ENCODE data around the gene TBC1D9B.

DNA sequence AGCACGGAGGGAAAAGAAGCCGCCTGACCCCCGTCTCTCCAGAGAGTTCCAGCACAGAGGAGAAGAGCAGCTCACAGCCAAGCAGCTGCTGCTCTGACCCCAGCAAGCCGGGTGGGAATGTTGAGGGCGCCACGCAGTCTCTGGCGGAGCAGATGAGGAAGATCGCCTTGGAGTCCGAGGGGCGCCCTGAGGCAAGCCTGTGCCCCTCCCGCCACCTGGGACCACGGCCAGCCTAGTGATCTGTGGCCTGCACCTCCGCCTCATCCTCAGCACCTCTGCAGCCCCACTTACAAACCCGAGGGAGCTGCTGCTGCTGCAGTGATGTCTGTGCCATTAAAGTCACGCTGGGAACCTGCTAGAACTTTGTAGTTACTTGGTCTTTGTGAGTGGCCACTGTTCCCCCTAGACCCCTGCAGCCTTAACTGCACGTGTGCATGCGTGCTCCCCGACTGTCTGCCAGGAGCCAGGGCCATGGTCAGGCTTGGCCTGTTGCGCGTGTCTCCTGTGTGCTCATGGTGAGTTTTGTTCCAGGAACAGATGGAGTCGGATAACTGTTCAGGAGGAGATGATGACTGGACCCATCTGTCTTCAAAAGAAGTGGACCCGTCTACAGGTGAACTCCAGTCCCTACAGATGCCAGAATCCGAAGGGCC lies 74.5 kb downstream of the TBC1D9B start:
- TF ChIP-seq, protein P1, sequence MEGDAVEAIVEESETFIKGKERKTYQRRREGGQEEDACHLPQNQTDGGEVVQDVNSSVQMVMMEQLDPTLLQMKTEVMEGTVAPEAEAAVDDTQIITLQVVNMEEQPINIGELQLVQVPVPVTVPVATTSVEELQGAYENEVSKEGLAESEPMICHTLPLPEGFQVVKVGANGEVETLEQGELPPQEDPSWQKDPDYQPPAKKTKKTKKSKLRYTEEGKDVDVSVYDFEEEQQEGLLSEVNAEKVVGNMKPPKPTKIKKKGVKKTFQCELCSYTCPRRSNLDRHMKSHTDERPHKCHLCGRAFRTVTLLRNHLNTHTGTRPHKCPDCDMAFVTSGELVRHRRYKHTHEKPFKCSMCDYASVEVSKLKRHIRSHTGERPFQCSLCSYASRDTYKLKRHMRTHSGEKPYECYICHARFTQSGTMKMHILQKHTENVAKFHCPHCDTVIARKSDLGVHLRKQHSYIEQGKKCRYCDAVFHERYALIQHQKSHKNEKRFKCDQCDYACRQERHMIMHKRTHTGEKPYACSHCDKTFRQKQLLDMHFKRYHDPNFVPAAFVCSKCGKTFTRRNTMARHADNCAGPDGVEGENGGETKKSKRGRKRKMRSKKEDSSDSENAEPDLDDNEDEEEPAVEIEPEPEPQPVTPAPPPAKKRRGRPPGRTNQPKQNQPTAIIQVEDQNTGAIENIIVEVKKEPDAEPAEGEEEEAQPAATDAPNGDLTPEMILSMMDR (IDR thresholded peaks at IDR 0.05): no peak
- no peak for TF ChIP-seq POLR2A (IDR thresholded peaks at IDR 0.05)
